Left colon (tissue), 2 donors: Measurements from ENCODE around the gene MED13. TPM values are rescaled to one million over a fixed set of nuclear protein-coding genes. Genes with fewer than 3 reads are reported as not detected.

Experiments
- ATAC-seq: fragments of 200-7000 bp; cut with Tn5 transposase; one replicate; pipeline ENCODE4 v1.9.1; 2020; ENCODE audit warnings: mild to moderate bottlenecking, moderate library complexity
- DNase-seq, 2 donors: peaks; one replicate each; pipeline ENCODE4 v3.0.0-alpha.2; 2020
- intact Hi-C, 2 donors: fragments of 100-400 bp; cut with DNase I in 1 of 2; cut with micrococcal nuclease in 1 of 2; formaldehyde crosslinking; loops; one replicate each; pipeline versions ENCODE4 v1.11.2 to v1.14.0; 2022; cut with DNase I, micrococcal nuclease
- long read RNA-seq: library from polyadenylated mRNA; unstranded; transcript quantifications from one replicate; pipeline ENCODE4 v2.0.0, GENCODE V29; 2021
- total RNA-seq, 2 donors: library from RNA; stranded (reverse); fragmentation: NEBNext Ultra II Directional; extraction: Animal tissue kit (Norgen Biotek cat#: 25700); gene quantifications; one replicate each; pipeline ENCODE4 v1.2.1, GENCODE V29; 2021
- donor health status: DM: no; HTN: no; CAD: no.
- donor health status: DM: yes; HTN: yes; CAD: no.

The MED13 gene, protein sequence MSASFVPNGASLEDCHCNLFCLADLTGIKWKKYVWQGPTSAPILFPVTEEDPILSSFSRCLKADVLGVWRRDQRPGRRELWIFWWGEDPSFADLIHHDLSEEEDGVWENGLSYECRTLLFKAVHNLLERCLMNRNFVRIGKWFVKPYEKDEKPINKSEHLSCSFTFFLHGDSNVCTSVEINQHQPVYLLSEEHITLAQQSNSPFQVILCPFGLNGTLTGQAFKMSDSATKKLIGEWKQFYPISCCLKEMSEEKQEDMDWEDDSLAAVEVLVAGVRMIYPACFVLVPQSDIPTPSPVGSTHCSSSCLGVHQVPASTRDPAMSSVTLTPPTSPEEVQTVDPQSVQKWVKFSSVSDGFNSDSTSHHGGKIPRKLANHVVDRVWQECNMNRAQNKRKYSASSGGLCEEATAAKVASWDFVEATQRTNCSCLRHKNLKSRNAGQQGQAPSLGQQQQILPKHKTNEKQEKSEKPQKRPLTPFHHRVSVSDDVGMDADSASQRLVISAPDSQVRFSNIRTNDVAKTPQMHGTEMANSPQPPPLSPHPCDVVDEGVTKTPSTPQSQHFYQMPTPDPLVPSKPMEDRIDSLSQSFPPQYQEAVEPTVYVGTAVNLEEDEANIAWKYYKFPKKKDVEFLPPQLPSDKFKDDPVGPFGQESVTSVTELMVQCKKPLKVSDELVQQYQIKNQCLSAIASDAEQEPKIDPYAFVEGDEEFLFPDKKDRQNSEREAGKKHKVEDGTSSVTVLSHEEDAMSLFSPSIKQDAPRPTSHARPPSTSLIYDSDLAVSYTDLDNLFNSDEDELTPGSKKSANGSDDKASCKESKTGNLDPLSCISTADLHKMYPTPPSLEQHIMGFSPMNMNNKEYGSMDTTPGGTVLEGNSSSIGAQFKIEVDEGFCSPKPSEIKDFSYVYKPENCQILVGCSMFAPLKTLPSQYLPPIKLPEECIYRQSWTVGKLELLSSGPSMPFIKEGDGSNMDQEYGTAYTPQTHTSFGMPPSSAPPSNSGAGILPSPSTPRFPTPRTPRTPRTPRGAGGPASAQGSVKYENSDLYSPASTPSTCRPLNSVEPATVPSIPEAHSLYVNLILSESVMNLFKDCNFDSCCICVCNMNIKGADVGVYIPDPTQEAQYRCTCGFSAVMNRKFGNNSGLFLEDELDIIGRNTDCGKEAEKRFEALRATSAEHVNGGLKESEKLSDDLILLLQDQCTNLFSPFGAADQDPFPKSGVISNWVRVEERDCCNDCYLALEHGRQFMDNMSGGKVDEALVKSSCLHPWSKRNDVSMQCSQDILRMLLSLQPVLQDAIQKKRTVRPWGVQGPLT (N-terminal part only)
- total RNA-seq: 10 to 100 TPM; 80.3 to 85.7 TPM
- long read RNA-seq, partial matches to known transcripts: 8 of 19 reads
- long read RNA-seq, other reads (novel, unspliced or antisense): 11 of 19 reads

DNA sequence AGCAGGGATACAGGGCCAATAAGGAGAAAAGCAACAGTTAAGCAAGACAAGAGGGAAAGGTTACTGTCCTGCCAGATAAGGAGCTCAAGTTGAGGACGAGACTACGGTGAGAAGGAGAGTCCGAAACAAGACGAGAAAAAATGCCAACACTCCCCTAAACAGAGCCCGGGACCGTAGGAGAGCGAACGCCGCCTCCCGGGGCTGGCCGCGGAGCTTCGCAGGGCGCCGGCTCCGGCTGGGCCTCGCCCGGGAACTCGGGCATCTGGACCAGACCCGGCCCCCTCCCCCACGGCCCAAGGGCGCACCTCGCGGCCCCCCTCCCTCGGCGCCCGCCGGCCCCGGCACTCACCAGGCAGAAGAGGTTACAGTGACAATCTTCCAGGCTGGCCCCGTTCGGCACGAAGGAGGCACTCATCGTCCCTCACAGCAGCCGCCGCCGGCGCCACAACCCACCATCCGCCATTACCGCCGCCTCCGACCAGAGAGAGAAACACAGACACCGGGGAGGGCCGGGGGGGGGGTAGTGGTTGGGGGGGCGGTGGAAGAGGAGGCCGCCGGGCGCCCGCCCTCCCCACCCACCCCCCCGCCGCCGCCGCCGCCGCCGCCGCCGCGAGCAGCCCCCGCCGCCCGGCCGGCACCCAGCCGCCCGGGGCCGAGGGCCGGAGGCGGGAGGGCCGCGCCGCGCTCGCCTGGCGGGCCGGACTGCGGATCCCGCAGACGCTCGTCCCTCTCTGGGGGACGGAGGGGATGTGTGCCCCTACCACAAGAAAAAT, at the start of gene MED13:
Gene MED13, minus strand, starts transcription at position 488 of the 773 bp plus-strand sequence. Its CDS starts 73 bp downstream, at position 415.
- intact Hi-C loops: loop anchor here in 1 of 2 donors (5.0 to 10.0 kb wide), 2 partner anchors 138 to 200 kb away; partner anchors contain the start of genes BRIP1 and INTS2
- ATAC-seq (peak; percentile 61), DNase-seq (peak; percentile 62 to 77)

DNA sequence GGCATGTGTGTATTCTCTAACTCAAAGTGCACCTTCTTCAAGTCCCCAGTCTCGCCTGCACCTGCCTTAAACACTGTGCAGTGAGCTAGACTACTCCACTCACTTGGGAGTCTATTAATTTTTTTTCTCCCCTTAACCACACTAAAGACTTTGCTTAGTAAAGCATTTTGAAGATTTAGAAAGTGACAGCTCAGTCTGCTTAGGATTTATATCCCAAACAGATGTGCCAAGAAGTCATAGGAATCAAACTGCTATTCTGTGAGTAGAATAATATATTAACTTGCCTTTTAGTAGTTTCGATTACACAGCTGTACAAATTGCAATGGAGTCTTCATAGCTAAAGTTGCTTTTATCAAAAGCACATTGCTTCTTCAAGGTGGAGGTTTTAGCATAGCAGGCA, 47.2 kb upstream of the MED13 start:
- intact Hi-C loops: no loop called here
- DNase-seq (no peak), ATAC-seq (no peak)

DNA sequence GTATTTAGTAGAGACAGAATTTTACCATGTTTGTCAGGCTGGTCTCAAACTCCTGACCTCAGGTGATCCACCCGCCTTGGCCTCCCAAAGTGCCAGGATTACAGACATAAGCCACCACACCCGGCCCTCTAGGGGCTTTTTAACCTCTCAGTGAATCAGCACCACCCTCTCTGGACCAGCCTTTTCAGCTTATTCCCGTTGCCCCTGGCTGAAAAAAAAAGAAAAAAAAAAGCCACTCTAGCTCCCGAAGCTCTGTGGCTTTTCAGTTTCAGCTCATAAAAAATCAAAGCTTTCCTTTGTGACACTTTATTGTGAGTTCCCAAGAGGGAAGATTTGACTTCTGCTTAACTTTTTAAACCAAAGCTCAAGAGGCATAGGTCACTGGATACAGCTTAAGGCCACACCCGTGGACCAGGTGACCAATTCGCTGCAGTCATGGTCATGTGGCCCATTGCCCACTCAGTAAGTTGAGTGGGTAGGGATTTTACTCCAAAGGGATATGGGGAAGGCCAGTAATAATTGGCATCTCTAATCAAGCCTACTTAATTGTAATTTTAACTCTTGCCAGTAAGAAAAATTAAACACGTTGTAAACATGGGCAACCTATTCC, 46.6 kb upstream of the MED13 start:
- DNase-seq (peak; percentile 61 to 72), ATAC-seq (peak; percentile 67)
- intact Hi-C loops: no loop called here

DNA sequence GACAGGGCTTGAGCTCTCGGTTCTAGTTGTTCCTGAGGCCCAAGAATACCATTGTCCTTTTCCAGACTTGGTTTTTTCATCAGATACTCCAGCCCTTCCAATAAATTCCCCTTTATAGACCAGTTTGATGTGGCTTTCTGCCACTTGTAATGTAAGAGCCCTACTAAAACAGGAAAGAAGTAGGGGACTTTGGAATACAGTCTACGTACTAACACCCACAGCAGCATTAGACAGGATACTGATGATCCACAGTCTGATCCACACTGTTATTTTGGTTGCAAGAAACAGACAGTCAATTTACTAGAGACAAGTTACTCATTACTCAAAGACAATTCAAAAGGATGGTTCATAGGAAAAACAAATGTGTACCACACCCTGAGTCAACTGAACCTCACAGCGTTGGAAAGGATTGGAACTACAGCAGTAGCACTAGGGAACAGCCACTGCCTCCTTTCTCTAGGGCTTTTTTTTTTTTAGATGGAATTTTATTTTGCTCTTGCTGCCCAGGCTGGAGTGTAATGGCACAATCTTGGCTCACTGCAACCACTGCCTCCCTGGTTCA, 45.9 kb upstream of the MED13 start:
- intact Hi-C loops: no loop called here

DNA sequence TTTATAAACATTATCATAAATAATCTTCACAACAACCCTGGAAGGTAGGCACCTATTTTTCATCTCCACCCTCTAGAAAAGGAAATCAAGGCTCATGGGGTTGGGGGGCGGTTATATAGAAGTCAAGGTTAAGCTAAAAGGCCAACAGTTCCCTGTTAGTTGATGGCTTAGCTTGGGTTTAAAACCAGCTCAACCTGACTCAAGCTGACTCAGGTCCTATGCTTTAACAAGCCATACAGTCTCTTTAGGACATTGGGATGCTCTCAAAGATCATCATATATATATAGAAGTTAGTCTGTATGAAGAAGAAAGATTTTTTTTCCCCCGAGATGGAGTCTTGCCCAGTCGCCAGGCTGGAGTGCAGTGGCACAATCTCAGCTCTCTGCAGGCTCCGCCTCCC, 44.8 kb upstream of the MED13 start:
- intact Hi-C loops: no loop called here
- ATAC-seq: no peak
- no peak for DNase-seq

More for the DNA sequence above, 45.9 kb upstream of the MED13 start:
- ATAC-seq (peak; percentile 79), DNase-seq (no peak)

DNA sequence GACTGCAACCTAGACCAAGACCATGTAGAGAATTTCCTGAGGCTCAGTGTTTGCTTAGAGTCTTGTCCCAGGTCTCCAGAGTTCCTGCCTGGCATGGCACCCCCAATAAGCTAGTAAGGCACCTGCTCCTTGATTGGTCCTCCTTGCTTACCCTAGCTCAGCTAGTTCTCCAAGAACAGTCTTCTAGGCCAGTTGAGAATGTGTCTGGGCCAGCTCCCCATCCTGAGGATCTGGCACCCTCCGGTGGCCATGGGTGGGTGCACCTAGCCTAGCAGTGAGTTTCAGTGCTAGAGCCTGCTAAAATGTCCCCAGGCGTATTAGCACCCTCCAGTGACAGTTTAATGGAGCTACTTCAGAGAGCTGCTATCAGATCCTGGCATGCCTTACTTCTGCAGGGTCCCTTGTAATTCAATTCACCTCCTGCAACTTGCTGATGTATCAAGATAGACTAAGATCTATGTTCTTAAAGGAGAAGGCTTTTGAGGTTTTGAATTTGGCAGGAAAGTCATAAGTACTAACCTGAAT, 44.4 kb upstream of the MED13 start:
- DNase-seq: peak; percentile 66 to 76
- peak; percentile 76 for ATAC-seq
- intact Hi-C loops: no loop called here

DNA sequence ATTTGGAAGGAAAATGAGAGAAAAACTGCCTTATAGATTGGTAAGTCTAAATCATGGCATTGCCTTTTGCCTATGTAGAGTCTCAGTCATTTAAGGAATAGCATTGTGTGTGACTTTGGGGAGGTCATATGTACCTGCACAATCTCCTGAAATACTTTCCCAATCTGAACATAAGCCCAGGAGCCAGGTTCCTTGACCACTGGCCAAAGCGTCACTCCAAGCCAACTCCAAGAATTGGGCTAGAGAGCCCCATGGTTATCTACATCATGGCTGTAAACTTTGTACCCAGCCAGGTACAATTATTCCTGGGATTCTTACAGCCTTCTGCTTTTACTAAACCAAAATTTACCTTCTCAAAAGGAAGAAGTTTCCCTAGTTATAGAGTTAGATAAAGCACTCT, 40.8 kb upstream of the MED13 start:
- DNase-seq: no peak
- intact Hi-C loops: no loop called here
- ATAC-seq: no peak

DNA sequence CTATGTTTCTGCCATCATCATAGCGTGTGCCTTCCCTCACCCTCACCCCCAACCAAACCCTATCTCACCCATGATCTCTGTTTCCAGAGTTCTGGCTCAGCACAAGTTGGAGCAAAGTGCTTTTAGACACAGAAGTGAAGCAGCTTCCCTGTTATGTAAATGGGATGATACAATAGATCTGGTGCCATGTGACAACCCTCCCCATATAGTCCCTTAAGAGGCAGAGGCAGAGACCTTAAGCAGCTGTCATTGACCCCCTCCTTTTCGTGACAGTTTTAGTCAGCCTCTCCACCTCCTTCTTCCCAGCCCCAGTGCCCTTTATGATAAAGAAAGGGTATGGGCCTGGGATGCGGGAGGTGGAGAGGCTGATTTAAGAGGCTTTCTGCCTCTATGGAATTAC, 40.3 kb upstream of the MED13 start:
- intact Hi-C loops: no loop called here
- ATAC-seq (no peak), DNase-seq (no peak)

DNA sequence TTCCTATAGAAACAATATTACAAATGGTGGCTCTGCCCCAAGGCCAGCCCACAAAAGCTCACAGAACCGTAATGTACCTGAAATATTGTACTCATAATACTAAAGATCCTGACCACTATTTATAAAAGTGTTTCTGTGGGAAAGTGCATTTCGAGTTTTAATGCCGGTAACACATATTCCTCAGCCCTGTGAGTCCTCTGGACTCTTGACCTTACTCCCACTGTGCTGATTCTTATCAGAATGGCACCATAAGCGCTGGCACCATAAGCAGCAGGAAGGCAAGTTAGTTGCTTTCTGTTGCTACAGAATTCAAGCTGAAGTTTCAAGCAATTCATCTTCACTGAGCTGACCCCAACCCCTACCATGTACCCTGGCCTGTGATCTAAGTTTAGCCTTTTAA, 36.4 kb upstream of the MED13 start:
- intact Hi-C loops: no loop called here
- ATAC-seq (peak; percentile 82), DNase-seq (no peak)

DNA sequence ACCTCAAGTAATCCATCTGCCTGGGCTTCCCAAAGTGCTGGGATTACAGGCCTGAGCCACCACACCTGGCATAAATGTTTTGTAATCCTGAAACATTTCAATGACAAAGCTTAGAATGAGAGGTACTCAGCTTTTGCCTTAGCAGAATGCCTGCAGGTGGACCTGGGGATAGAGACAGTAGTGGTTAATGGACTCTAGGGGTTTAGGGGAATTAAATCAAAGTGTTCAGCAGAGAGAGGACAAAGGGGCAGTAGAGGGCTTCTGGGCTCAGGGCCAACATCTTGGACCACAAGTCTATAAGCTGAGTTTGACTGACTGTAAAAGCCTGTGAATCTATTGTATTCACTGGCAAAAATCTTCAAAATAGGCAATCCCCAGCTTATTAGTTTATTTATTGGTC, 36.0 kb upstream of the MED13 start:
- DNase-seq (no peak), ATAC-seq (no peak)
- intact Hi-C loops: no loop called here

DNA sequence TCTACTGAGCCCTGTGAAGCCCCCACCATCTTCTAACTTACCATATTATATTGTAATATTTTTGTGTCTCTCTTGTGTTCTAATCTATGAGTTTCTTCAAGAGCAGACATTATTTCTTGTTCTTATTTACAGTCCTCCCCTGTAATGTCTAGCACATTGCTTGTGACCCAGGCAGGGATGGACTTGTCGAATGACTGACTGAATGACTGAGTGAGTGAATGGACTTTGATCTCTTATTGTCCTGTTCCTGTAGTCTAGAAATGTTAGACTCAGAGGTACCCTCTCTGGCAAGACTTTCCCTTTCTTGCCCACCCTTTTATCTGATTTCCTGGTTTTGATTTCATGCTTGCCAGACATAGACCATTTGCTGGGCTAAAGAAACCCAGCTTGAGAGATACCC, 35.0 kb upstream of the MED13 start:
- DNase-seq: no peak
- intact Hi-C loops: no loop called here

DNA sequence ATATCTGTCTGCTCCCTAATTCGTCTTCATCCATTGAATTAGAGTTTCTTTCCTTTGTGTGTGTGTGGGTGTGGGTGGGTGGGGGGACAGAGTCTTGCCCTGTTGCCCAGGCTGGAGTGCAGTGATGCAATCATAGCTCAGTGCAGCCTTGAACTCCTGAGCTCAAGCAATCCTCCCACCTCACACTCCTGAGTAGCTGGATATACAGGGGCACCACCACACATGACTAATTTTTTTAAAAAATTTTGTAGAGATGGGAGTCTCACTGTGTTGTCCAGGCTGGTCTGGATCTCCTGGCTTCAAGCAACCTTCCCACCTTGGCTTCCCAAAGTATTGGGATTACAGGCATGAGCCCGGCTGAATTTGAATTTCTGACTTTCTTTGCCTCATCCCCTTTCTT, 34.5 kb upstream of the MED13 start:
- DNase-seq: no peak
- intact Hi-C loops: no loop called here
- ATAC-seq: no peak

More for the DNA sequence above, 35.0 kb upstream of the MED13 start:
- peak; percentile 65 for ATAC-seq

DNA sequence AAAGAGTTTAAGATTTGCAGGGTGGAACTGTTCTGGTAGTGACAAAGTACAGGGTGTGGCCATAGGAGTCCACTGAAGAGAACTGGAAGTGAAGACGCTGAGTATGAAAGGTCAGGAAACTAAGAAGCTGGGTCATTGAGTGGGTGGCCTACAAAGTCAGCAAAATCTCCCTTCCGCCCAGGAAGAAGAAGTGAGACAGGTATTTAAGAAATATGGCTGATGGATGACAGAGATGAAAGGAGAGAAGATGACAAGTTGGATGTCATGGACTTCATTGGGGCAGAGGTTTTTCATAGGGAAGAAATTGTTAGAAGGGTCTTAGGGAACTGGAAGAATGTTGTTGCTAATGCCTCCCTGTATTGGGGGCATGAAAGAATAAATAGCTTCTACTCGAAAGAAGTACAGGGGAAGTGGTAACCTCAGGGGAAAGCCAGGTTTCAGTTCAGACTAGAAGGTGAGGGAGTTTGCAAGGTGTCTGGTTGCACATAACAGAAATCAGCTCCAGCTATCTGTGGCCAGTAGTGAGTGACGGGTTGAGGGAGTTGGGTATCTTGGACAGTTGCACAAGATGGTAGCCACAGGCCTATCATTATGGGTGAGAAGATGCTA, 33.6 kb upstream of the MED13 start:
- no peak for DNase-seq
- intact Hi-C loops: no loop called here
- ATAC-seq: peak; percentile 83

DNA sequence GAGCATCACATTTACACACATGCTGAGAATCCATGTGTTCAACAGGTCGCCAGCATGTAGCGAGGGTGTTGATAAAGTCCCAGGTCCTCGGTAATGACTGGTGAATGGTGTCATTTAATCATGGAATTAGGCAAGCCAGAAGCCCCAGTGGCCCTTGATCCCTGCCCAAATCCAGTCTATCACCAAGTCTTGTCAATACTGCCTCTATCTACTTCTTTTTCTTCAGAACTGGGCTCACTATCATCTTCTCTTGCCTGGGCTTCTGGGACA, 31.3 kb upstream of the MED13 start:
- DNase-seq (no peak), ATAC-seq (no peak)
- intact Hi-C loops: no loop called here

DNA sequence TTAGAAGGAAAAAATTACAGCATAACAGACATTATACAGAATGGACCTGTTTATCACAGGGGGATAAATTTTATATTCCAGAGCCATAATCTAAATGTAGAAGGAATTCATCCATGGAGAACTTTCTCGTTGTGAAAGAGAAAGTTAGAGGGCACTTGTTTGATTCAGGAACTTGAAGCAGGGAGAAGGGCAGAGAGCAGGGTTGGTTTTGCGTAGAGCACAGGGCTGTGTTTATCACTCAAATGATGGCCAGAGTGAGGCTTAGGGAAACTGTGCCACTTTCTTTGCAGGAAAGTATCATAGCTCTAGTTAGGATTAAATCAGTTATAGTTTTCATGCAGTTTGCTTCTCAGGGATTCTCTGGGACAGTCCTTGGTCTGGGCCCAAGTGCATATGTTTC, 29.1 kb upstream of the MED13 start:
- DNase-seq: no peak
- intact Hi-C loops: no loop called here
- no peak for ATAC-seq

DNA sequence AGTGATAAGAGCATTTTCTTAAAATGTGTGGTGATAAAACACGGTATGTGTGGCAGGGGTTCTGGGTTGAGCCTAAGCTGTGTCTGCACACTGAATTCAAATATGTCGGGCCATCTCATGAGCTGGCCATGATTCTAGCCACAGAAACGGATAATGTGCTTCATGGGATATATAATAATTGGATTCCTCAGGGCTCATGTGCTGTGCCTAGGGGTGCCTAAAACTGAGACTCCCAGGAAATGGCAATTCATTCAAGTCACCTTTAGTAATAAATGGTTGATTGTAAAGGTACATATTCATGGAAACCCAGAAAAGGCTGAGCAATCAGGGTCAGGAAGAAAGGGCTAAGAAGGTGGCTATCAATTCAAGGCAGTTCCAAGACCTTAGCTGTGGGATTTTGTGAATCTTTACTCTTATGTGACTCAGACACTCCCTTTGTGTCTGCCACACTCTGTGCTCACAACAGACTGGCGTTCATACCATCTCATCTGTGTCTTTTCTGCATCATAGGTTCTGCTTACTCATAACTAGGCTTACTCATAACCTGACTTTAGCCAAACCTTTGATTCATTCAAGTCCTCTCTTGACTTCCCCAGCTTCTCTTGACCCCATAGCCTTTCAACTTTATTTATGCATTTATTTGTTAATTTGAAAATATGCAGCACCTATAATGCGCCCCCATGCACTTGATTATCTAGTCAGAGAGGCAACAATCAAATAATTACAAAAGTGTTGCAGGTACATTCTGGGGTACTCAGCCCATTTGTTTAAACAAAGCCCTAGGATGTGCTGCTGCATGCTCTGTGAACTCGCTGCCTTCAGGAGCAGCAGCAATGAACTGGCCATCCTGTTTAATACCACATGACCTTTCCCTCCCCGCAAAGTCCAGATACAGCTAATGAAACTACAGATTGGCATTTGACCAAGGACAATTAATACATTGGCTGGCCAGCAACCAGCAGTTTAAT, 28.4 kb upstream of the MED13 start:
- intact Hi-C loops: no loop called here
- no peak for ATAC-seq
- DNase-seq: no peak
